IMR-90 (cell line): Measurements from ENCODE around the gene SSBP2. TPM values are rescaled to one million over a fixed set of nuclear protein-coding genes. Genes with fewer than 3 reads are reported as not detected.

ENCODE experiments used
- ATAC-seq: fragments of 200-7000 bp; cut with Tn5 transposase; 2 replicates; pipeline ENCODE4 v1.9.1; 2020; ENCODE audit warnings: low read depth, mild to moderate bottlenecking, moderate library complexity
- BruUV-seq: library from RNA; stranded (reverse); fragments of 400-500 nt; replicated peaks from 2 replicates; lab custom pipeline; 2021; lab: Mats Ljungman, UMichigan
- CTCF ChIA-PET: fragments of 300-600 bp; formaldehyde crosslinking; extraction: SDS; loops from one replicate; lab custom pipeline; 2021; ENCODE audit warnings: antibody characterized with exemption; lab: Yijun Ruan, JAX
- POLR2A ChIA-PET: fragments of 300-600 bp; sonication (Branson Sonifier 250); formaldehyde crosslinking; loops from one replicate; lab custom pipeline; 2022; ENCODE audit warnings: antibody characterized with exemption; ENCODE audit not compliant: unreplicated experiment; lab: Charles Lee
- DNase-seq: peaks from one replicate; pipeline ENCODE4 v3.0.0; 2013
- H2AFZ ChIP-seq: replicated peaks from 2 replicates; pipeline ENCODE3; 2013; ENCODE audit warnings: low read length, mild to moderate bottlenecking; ENCODE audit not compliant: poor library complexity
- H2AK5ac ChIP-seq: 2 replicates; pipeline ENCODE4 v1.6.1; 2013; ENCODE audit warnings: low read depth, low read length, inconsistent platforms
- H2AK9ac ChIP-seq: replicated peaks from 2 replicates; pipeline ENCODE3; 2013; ENCODE audit warnings: mild to moderate bottlenecking, low read depth, low read length, moderate library complexity; ENCODE audit not compliant: poor library complexity
- H2BK120ac ChIP-seq: 2 replicates; pipeline ENCODE4 v1.6.1; 2013; ENCODE audit warnings: low read depth, low read length, inconsistent platforms
- H2BK15ac ChIP-seq: 3 replicates; pipeline ENCODE4 v1.6.1; 2013; ENCODE audit warnings: low read depth, low read length, inconsistent platforms
- H2BK20ac ChIP-seq: 2 replicates; pipeline ENCODE4 v1.6.1; 2013; ENCODE audit warnings: low read depth, mild to moderate bottlenecking, inconsistent platforms, low read length, moderate library complexity
- H2BK5ac ChIP-seq: 2 replicates; pipeline ENCODE4 v1.6.1; 2013; ENCODE audit warnings: mild to moderate bottlenecking, low read depth, low read length, inconsistent platforms; ENCODE audit not compliant: poor library complexity, severe bottlenecking
- H3K14ac ChIP-seq: replicated peaks from 2 replicates; pipeline ENCODE4 v1.6.1; 2013; ENCODE audit warnings: low read depth, low read length, inconsistent platforms
- H3K18ac ChIP-seq: 2 replicates; pipeline ENCODE4 v1.6.1; 2013; ENCODE audit warnings: low read depth, low read length, control low read depth
- H3K23ac ChIP-seq: 2 replicates; pipeline ENCODE4 v1.6.1; 2013; ENCODE audit warnings: low read depth, low read length, inconsistent platforms
- H3K27ac ChIP-seq: 2 replicates; pipeline ENCODE4 v1.5.1; 2013; ENCODE audit warnings: mild to moderate bottlenecking, control low read depth, low read length; ENCODE audit not compliant: insufficient read depth
- H3K27me3 ChIP-seq: 2 replicates; pipeline ENCODE4 v1.6.1; 2013; ENCODE audit warnings: low read length; ENCODE audit not compliant: control insufficient read depth, insufficient read depth
- H3K36me3 ChIP-seq: 2 replicates; pipeline ENCODE4 v1.6.1; 2013; ENCODE audit warnings: low read length, mixed read lengths; ENCODE audit not compliant: control insufficient read depth, insufficient read depth
- H3K4ac ChIP-seq: 2 replicates; pipeline ENCODE4 v1.6.1; 2013; ENCODE audit warnings: low read depth, low read length, inconsistent platforms
- H3K4me1 ChIP-seq: 2 replicates; pipeline ENCODE4 v1.6.1; 2013; ENCODE audit warnings: low read length, mixed read lengths; ENCODE audit not compliant: control insufficient read depth, insufficient read depth
- H3K4me2 ChIP-seq: 2 replicates; pipeline ENCODE4 v1.6.1; 2013; ENCODE audit warnings: low read depth, mild to moderate bottlenecking, control low read depth, low read length, moderate library complexity
- H3K4me3 ChIP-seq: 2 replicates; pipeline ENCODE4 v1.5.1; 2013; ENCODE audit warnings: low read depth, mild to moderate bottlenecking, control low read depth, low read length, moderate library complexity; ENCODE audit not compliant: insufficient read depth
- H3K56ac ChIP-seq: 2 replicates; pipeline ENCODE4 v1.6.1; 2013; ENCODE audit warnings: low read length, inconsistent platforms; ENCODE audit not compliant: insufficient read depth; ENCODE audit errors: extremely low read depth
- H3K79me1 ChIP-seq, 2 experiments: 2 replicates each; pipeline ENCODE4 v1.6.1; 2013; ENCODE audit warnings: low read length in 2 of 2, inconsistent platforms in 1 of 2, low read depth in 1 of 2
- H3K9ac ChIP-seq: 2 replicates; pipeline ENCODE4 v1.6.1; 2013; ENCODE audit warnings: low read depth, low read length, control low read depth
- H3K9me1 ChIP-seq: 2 replicates; pipeline ENCODE4 v1.6.1; 2013; ENCODE audit warnings: low read length, inconsistent platforms; ENCODE audit not compliant: insufficient read depth
- H3K9me3 ChIP-seq: 2 replicates; pipeline ENCODE4 v1.6.1; 2013; ENCODE audit warnings: low read length; ENCODE audit not compliant: control insufficient read depth, insufficient read depth
- H4K20me1 ChIP-seq: 2 replicates; pipeline ENCODE4 v1.6.1; 2013; ENCODE audit warnings: low read length, inconsistent platforms; ENCODE audit not compliant: insufficient read depth
- H4K5ac ChIP-seq: 2 replicates; pipeline ENCODE4 v1.6.1; 2013; ENCODE audit warnings: mild to moderate bottlenecking, low read depth, low read length, control low read depth
- H4K8ac ChIP-seq, 2 experiments: 2 replicates each; pipeline ENCODE4 v1.6.1; 2013; ENCODE audit warnings: low read depth in 2 of 2, low read length in 2 of 2, control low read depth in 1 of 2, inconsistent platforms in 1 of 2
- H4K91ac ChIP-seq: 2 replicates; pipeline ENCODE4 v1.6.1; 2013; ENCODE audit warnings: low read depth, low read length, inconsistent platforms; ENCODE audit not compliant: insufficient read depth
- BHLHE40 ChIP-seq: fragments of 150-350 bp; IDR thresholded peaks from 2 replicates; pipeline ENCODE4 v1.6.1; 2016; ENCODE audit warnings: mild to moderate bottlenecking, low read depth, low read length
- CEBPB ChIP-seq: IDR thresholded peaks from 2 replicates; pipeline ENCODE4 v1.6.1; 2012; ENCODE audit warnings: low read depth, low read length, improper control_type of control experiment
- CHD1 ChIP-seq: IDR thresholded peaks from 2 replicates; pipeline ENCODE4 v1.6.1; 2012; ENCODE audit warnings: low read depth, low read length, improper control_type of control experiment
- FOS ChIP-seq: fragments of 150-350 bp; IDR thresholded peaks from 2 replicates; pipeline ENCODE4 v1.6.1; 2016; ENCODE audit warnings: low read depth, low read length
- MAFK ChIP-seq: IDR thresholded peaks from 2 replicates; pipeline ENCODE4 v1.6.1; 2012; ENCODE audit warnings: low read depth, low read length, improper control_type of control experiment
- MAZ ChIP-seq: IDR thresholded peaks from 2 replicates; pipeline ENCODE4 v1.6.1; 2012; ENCODE audit warnings: low read depth, mild to moderate bottlenecking, low read length, improper control_type of control experiment, moderate library complexity, borderline replicate concordance
- MXI1 ChIP-seq: IDR thresholded peaks from 2 replicates; pipeline ENCODE4 v1.6.1; 2012; ENCODE audit warnings: low read depth, mild to moderate bottlenecking, low read length, moderate library complexity, borderline replicate concordance
- NFE2L2 ChIP-seq: fragments of 150-350 bp; IDR thresholded peaks from 2 replicates; pipeline ENCODE4 v1.6.1; 2016; ENCODE audit warnings: low read depth, mild to moderate bottlenecking, low read length
- POLR2A ChIP-seq: IDR thresholded peaks from 2 replicates; pipeline ENCODE4 v1.6.1; 2012; ENCODE audit warnings: mild to moderate bottlenecking, low read depth, low read length
- RAD21 ChIP-seq: IDR thresholded peaks from 2 replicates; pipeline ENCODE4 v1.6.1; 2012; ENCODE audit warnings: low read length, improper control_type of control experiment
- RCOR1 ChIP-seq: IDR thresholded peaks from 2 replicates; pipeline ENCODE4 v1.6.1; 2012; ENCODE audit warnings: mild to moderate bottlenecking, low read length, improper control_type of control experiment; ENCODE audit not compliant: insufficient replicate concordance
- RFX5 ChIP-seq: IDR thresholded peaks from 2 replicates; pipeline ENCODE4 v1.8.0; 2012; ENCODE audit warnings: low read depth, mild to moderate bottlenecking, low read length, moderate library complexity
- SMC3 ChIP-seq: fragments of 150-350 bp; IDR thresholded peaks from 2 replicates; pipeline ENCODE4 v1.6.1; 2016; ENCODE audit warnings: low read depth, mild to moderate bottlenecking, antibody characterized with exemption, low read length, moderate library complexity
- WGBS, 2 experiments: methylation state at CpG; one replicate each; pipeline versions ENCODE4 v1.1.5 to v1.1.7; 2013; ENCODE audit warnings: missing lambda C conversion rate in 2 of 2; ENCODE audit not compliant: insufficient read length in 1 of 2; ENCODE audit errors: extremely low coverage in 2 of 2; 5-methylcytosine and 5-hydroxymethylcytosine counted together
- dilution Hi-C: fragments of 300-500 bp; cut with HindIII; formaldehyde crosslinking; loops from one replicate; pipeline ENCODE4 v1.14.3; 2018; ENCODE audit warnings: low sequenced_read_pairs; ENCODE audit not compliant: unreplicated experiment
- in situ Hi-C: fragments of 300-500 bp; cut with MboI; formaldehyde crosslinking; loops from 3 replicates; pipeline ENCODE4 v1.14.3; 2019; ENCODE audit warnings: low sequenced_read_pairs, inconsistent platforms, mixed read lengths
- intact Hi-C: fragments of 100-400 bp; cut with micrococcal nuclease; formaldehyde crosslinking; loops from 2 replicates; pipeline ENCODE4 v1.10.0; 2022
- polyA plus RNA-seq, 3 experiments: library from polyadenylated mRNA; depleted of rRNA; stranded (reverse); fragments of >200 nt; gene quantifications; 2 replicates each; pipeline ENCODE4 v1.2.3, GENCODE V29; 2012; ENCODE audit warnings: low replicate concordance in 1 of 3
- total RNA-seq: library from RNA; depleted of rRNA; stranded (reverse); fragments of >200 nt; gene quantifications from 2 replicates; pipeline ENCODE4 v1.2.3, GENCODE V29; 2012
- TF ChIP-seq, protein P1 (sequence below): fragments of 150-350 bp; IDR thresholded peaks from 2 replicates; pipeline ENCODE4 v1.6.1; 2017; ENCODE audit warnings: mild to moderate bottlenecking, antibody characterized with exemption, low read length, low read depth
- TF ChIP-seq, protein P2 (sequence below): conservative IDR thresholded peaks from 2 replicates; pipeline ENCODE4 v1.5.1; 2012; ENCODE audit warnings: mild to moderate bottlenecking, low read depth, low read length, improper control_type of control experiment
- TF ChIP-seq, protein P3 (sequence below): fragments of 150-350 bp; IDR thresholded peaks from 2 replicates; pipeline ENCODE4 v1.6.1; 2016; ENCODE audit warnings: low read depth, mild to moderate bottlenecking, low read length, moderate library complexity, borderline replicate concordance

Gene SSBP2
- total and polyA plus RNA-seq, 2 of the 4 experiments (the other 2 are of a cell fraction): 38.4 to 42.7 TPM

DNA sequence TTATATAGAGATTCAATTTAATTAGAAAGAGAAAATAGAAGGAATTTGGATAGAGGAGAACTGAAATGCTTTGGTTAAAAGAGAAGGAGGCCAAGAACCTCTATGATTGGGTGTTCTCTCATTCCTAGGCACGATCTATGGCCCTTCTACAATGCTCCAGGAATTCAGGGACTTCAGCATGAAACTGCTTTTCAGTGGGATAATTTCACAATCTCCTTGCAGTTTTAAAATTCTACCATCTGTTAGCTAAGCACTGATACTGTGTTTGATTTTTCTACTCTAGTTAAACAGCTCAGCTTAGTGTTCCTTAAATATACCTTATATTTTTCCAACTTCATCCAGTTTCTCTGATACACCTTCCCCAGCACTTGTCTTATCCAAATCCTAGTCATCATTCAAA is 141.9 kb downstream of the SSBP2 start:
- Histone ChIP-seq H3K4me1 (no peaks in the 10 kb centered on the region), H3K9me3 (peaks cover 3% of the 10 kb centered on the region; the same call in 1 of the 2 replicates), H3K4me2 (no peak overlapping the region), H4K5ac (no peak overlapping the region), H3K23ac (no peak overlapping the region), H4K91ac (no peak overlapping the region), H3K79me1 (no peaks in the 10 kb centered on the region), H2AK9ac (no peak overlapping the region), H3K27ac (no peak overlapping the region), H2BK20ac (no peak overlapping the region), H2AFZ (no peak overlapping the region), H4K20me1 (no peaks in the 10 kb centered on the region), H2BK120ac (no peak overlapping the region), H2BK15ac (no peak overlapping the region), H3K27me3 (no peaks in the 10 kb centered on the region), H3K14ac (no peak overlapping the region), H3K56ac (no peak overlapping the region), H4K8ac (no peak overlapping the region), H3K9me1 (no peaks in the 10 kb centered on the region), H2AK5ac (no peak overlapping the region), H3K9ac (no peak overlapping the region), H2BK5ac (no peak overlapping the region), H3K18ac (no peak overlapping the region), H3K36me3 (peaks cover 5% of the 10 kb centered on the region; the same call in 1 of the 2 replicates), H3K4ac (no peak overlapping the region), H3K4me3 (no peak overlapping the region)
- intact Hi-C loops: no loop called here
- no peak; the same call in 1 of the 2 replicates for ATAC-seq
- in situ Hi-C loops: no loop called here
- dilution Hi-C loops: no loop called here
- no CpG with 5 or more reads among the region's 1 CpG for WGBS, 2 experiments
- BruUV-seq: no TSS peak
- TF ChIP-seq, protein P1, sequence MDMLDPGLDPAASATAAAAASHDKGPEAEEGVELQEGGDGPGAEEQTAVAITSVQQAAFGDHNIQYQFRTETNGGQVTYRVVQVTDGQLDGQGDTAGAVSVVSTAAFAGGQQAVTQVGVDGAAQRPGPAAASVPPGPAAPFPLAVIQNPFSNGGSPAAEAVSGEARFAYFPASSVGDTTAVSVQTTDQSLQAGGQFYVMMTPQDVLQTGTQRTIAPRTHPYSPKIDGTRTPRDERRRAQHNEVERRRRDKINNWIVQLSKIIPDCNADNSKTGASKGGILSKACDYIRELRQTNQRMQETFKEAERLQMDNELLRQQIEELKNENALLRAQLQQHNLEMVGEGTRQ: no peak
- TF ChIP-seq CEBPB: no peak
- no peak for TF ChIP-seq MXI1
- no peak for TF ChIP-seq CHD1
- TF ChIP-seq RAD21: no peak
- TF ChIP-seq POLR2A: no peak
- TF ChIP-seq RFX5: no peak
- TF ChIP-seq, protein P2, sequence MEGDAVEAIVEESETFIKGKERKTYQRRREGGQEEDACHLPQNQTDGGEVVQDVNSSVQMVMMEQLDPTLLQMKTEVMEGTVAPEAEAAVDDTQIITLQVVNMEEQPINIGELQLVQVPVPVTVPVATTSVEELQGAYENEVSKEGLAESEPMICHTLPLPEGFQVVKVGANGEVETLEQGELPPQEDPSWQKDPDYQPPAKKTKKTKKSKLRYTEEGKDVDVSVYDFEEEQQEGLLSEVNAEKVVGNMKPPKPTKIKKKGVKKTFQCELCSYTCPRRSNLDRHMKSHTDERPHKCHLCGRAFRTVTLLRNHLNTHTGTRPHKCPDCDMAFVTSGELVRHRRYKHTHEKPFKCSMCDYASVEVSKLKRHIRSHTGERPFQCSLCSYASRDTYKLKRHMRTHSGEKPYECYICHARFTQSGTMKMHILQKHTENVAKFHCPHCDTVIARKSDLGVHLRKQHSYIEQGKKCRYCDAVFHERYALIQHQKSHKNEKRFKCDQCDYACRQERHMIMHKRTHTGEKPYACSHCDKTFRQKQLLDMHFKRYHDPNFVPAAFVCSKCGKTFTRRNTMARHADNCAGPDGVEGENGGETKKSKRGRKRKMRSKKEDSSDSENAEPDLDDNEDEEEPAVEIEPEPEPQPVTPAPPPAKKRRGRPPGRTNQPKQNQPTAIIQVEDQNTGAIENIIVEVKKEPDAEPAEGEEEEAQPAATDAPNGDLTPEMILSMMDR: no peak
- TF ChIP-seq BHLHE40: no peak
- TF ChIP-seq MAZ: no peak
- TF ChIP-seq MAFK: no peak
- TF ChIP-seq, protein P3, sequence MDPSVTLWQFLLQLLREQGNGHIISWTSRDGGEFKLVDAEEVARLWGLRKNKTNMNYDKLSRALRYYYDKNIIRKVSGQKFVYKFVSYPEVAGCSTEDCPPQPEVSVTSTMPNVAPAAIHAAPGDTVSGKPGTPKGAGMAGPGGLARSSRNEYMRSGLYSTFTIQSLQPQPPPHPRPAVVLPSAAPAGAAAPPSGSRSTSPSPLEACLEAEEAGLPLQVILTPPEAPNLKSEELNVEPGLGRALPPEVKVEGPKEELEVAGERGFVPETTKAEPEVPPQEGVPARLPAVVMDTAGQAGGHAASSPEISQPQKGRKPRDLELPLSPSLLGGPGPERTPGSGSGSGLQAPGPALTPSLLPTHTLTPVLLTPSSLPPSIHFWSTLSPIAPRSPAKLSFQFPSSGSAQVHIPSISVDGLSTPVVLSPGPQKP: no peak
- TF ChIP-seq RCOR1: no peak
- TF ChIP-seq SMC3: no peak
- TF ChIP-seq FOS: no peak
- TF ChIP-seq NFE2L2: no peak
- CTCF ChIA-PET: interaction anchor here (0.6 to 1.5 kb wide), 2 partner anchors 20 to 637 kb away, joined by 3 to 4 read pairs; no protein-coding TSS in a partner anchor
- no peak for DNase-seq
- POLR2A ChIA-PET: no interaction called here
